ENCODE data around the gene LAMA2.

LAMA2 gene

DNA sequence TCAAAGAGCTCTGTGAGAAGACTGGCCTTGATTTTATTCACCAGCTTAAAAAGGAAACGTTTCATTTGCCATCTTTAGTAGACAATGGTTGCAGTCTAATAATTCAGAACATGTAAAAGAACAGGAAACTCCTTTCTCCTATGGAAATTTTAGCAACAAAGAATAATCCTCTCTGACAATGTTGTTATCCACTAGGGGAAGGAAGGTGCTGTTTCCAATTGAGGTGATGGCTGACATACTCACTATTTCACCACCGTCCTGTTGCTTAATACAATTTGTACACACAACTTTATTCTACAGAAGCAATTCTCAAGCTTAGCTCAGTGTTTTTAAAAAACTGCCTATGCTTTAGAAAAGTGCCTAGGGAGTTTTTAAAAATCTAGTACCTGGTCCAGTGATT is 634.4 kb downstream of the LAMA2 start:
- peak; percentile 34 for DNase-seq (ENCODE audit: low read depth)
- no peak overlapping the region for H3K4me3 ChIP-seq (ENCODE audit: low read depth, low read length)
- TF ChIP-seq, protein P1, sequence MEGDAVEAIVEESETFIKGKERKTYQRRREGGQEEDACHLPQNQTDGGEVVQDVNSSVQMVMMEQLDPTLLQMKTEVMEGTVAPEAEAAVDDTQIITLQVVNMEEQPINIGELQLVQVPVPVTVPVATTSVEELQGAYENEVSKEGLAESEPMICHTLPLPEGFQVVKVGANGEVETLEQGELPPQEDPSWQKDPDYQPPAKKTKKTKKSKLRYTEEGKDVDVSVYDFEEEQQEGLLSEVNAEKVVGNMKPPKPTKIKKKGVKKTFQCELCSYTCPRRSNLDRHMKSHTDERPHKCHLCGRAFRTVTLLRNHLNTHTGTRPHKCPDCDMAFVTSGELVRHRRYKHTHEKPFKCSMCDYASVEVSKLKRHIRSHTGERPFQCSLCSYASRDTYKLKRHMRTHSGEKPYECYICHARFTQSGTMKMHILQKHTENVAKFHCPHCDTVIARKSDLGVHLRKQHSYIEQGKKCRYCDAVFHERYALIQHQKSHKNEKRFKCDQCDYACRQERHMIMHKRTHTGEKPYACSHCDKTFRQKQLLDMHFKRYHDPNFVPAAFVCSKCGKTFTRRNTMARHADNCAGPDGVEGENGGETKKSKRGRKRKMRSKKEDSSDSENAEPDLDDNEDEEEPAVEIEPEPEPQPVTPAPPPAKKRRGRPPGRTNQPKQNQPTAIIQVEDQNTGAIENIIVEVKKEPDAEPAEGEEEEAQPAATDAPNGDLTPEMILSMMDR (conservative IDR thresholded peaks at IDR 0.05; ENCODE audit: low read depth, low read length) = peak; percentile 3

- H3K4me3 ChIP-seq (ENCODE audit: low read depth, low read length) = no peak overlapping the region
- DNase-seq (ENCODE audit: low read depth) = no peak
- TF ChIP-seq, protein P1 (conservative IDR thresholded peaks at IDR 0.05; ENCODE audit: low read depth, low read length) = no peak
Observed at GRCh38 chr6:129519750-129520149, 636.8 kb downstream of the LAMA2 start.

DNA sequence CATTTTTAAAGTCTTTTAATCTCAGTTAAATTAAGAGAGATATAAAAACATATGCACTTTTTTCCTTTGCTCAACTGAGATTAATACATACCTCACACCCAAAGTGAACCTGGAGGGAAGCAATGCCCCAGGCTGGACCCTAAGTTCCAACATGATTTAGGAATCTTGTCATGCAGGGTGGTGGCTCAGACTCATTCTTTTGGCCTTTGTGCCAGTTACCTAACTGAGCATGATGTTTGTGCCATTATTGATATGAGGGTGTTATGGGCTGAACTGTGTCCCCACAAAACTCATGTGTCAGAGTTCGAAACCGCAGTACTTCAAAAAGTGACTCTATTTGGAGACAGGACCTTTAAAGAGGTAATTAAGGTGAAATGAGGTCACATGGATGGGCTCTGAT is 639.0 kb downstream of the LAMA2 start:
- TF ChIP-seq, protein P1 (conservative IDR thresholded peaks at IDR 0.05; ENCODE audit: low read depth, low read length) = no peak
- DNase-seq (ENCODE audit: low read depth) = no peak
- no peak overlapping the region for H3K4me3 ChIP-seq (ENCODE audit: low read depth, low read length)

- TF ChIP-seq, protein P1 (conservative IDR thresholded peaks at IDR 0.05; ENCODE audit: low read depth, low read length) = no peak
- no peak for DNase-seq (ENCODE audit: low read depth)
- H3K4me3 ChIP-seq (ENCODE audit: low read depth, low read length) = no peak overlapping the region
Observed at GRCh38 chr6:129523816-129524215, 640.9 kb downstream of the LAMA2 start.

GRCh38 chr6:129525055-129525454 is 642.1 kb downstream of the LAMA2 start:
- H3K4me3 ChIP-seq (ENCODE audit: low read depth, low read length) = no peak overlapping the region
- TF ChIP-seq, protein P1 (conservative IDR thresholded peaks at IDR 0.05; ENCODE audit: low read depth, low read length) = no peak
- peak; percentile 53 for DNase-seq (ENCODE audit: low read depth)

- TF ChIP-seq, protein P1 (conservative IDR thresholded peaks at IDR 0.05; ENCODE audit: low read depth, low read length) = no peak
- no peak overlapping the region for H3K4me3 ChIP-seq (ENCODE audit: low read depth, low read length)
- no peak for DNase-seq (ENCODE audit: low read depth)
Observed at GRCh38 chr6:129534926-129535325, 652.0 kb downstream of the LAMA2 start.

DNA sequence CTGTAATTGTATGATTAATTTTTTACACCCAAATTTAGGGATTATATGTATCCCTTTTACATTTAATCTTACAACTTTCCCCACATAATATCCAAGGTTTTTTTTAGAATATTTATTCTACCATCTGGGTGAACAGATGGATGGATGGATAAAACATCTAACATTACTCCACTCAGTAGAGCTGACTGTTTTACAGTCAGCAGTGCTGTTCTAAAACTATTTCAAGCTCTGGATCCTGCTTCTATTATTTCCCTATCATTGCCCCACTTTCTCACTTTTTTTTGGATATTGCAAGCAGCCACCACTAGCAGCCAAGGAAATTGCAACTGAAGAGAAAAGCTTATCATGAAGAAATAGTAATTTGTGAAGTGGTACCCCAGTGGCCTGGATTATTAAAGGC is 653.3 kb downstream of the LAMA2 start:
- no peak for DNase-seq (ENCODE audit: low read depth)
- TF ChIP-seq, protein P1 (conservative IDR thresholded peaks at IDR 0.05; ENCODE audit: low read depth, low read length) = no peak
- no peak overlapping the region for H3K4me3 ChIP-seq (ENCODE audit: low read depth, low read length)

All from choroid plexus epithelial cell (primary cell).